Activated naive CD8-positive, alpha-beta T cell treated with anti-CD3 and anti-CD28 coated beads, Interleukin-2, amount 50 U/mL, for 24 hours (primary cell): ENCODE data around the gene GAL3ST2.
A peak's percentile ranks its signal among the peaks of the same experiment; 100 is the strongest.
"Not testable (repeated sequence)": the region's sequence is repeated elsewhere in the genome, so short reads cannot be mapped to it uniquely, and the experiment has no call there.

ENCODE experiments used
- ATAC-seq: fragments of 150-1000 bp; cut with Tn5 transposase; one replicate; pipeline ENCODE4 v1.10.0; 2021
- DNase-seq: peaks from one replicate; pipeline ENCODE4 v3.0.0; 2021
- H3K27ac Mint-ChIP-seq: one replicate; pipeline ENCODE4 v1.8.0; 2021; ENCODE audit warnings: mild to moderate bottlenecking, mixed read lengths
- H3K27me3 Mint-ChIP-seq: one replicate; pipeline ENCODE4 v1.8.0; 2021; ENCODE audit warnings: mixed read lengths
- H3K36me3 Mint-ChIP-seq: one replicate; pipeline ENCODE4 v1.8.0; 2021; ENCODE audit warnings: low read depth, mixed read lengths
- H3K4me1 Mint-ChIP-seq: one replicate; pipeline ENCODE4 v1.8.0; 2021; ENCODE audit warnings: mixed read lengths
- H3K4me3 Mint-ChIP-seq: one replicate; pipeline ENCODE4 v1.8.0; 2021; ENCODE audit warnings: mild to moderate bottlenecking, moderate library complexity, mixed read lengths
- H3K9me3 Mint-ChIP-seq: one replicate; pipeline ENCODE4 v1.8.0; 2021; ENCODE audit warnings: mixed read lengths

Gene GAL3ST2

GRCh38 chr2:241788135-241788534 is 11.5 kb downstream of the GAL3ST2 start:
- Mint-ChIP-seq H3K36me3 (peaks cover 18% of the 10 kb centered on the region), H3K4me3 (peak overlapping the region; percentile 24), H3K9me3 (peaks cover 38% of the 10 kb centered on the region), H3K27ac (peak overlapping the region; percentile 82), H3K4me1 (peaks cover 39% of the 10 kb centered on the region), H3K27me3 (peaks cover 7% of the 10 kb centered on the region)
- DNase-seq (peak; percentile 0), ATAC-seq (no peak)

DNA sequence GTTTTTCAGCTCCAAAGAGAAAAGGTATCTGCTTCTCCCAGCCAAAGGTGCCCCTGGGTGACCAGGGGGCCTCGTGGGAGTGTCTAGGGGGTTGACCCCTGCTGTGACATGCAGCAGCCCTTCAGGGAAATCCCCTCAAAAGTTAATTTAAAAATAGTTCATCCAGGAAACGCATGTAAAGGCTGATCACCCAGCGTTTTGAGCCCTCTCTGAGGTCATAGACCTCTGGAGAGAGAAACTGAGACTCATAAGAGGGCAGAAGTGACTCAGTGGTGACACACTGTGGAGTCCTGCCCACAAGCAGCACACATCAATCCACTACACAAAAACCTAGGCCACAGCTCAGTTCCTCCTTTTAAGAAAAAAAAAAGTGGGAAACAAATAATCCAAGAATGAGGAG is 11.9 kb downstream of the GAL3ST2 start:
- H3K4me3 Mint-ChIP-seq = peak overlapping the region; percentile 24
- peak overlapping the region; percentile 82 for H3K27ac Mint-ChIP-seq
- peak; percentile 98 for ATAC-seq
- peaks cover 39% of the 10 kb centered on the region for H3K4me1 Mint-ChIP-seq
- peaks cover 7% of the 10 kb centered on the region for H3K27me3 Mint-ChIP-seq
- peak; percentile 59 for DNase-seq
- H3K36me3 Mint-ChIP-seq = peaks cover 18% of the 10 kb centered on the region
- peaks cover 38% of the 10 kb centered on the region for H3K9me3 Mint-ChIP-seq

GRCh38 chr2:241791385-241791784 is 14.8 kb downstream of the GAL3ST2 start:
- H3K4me1 Mint-ChIP-seq = peaks cover 39% of the 10 kb centered on the region
- peaks cover 18% of the 10 kb centered on the region for H3K36me3 Mint-ChIP-seq
- peaks cover 37% of the 10 kb centered on the region for H3K9me3 Mint-ChIP-seq
- H3K27me3 Mint-ChIP-seq, ATAC-seq, DNase-seq, H3K4me3 Mint-ChIP-seq, H3K27ac Mint-ChIP-seq: not testable (repeated sequence)

DNA sequence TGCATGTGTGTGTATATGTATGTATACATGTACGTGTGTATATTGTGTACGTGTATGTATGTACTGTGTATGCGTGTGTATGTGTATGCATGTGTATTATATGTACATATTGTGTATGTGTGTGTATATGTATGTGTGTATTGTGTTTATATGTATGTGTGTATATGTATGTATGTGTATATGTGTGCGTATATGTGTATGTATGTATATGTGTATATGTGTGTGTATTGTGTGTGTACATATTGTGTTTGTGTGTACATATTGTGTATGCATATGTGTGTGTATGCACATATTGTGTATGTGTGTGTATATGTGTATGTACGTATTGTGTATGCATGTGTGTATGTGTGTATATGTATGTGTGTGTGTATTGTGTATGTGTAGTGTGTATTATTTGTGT is 16.8 kb downstream of the GAL3ST2 start:
- DNase-seq = no peak
- Mint-ChIP-seq H3K27ac (no peak overlapping the region), H3K36me3 (peaks cover 16% of the 10 kb centered on the region), H3K4me3 (no peak overlapping the region), H3K4me1 (peaks cover 21% of the 10 kb centered on the region), H3K27me3 (peaks cover 7% of the 10 kb centered on the region), H3K9me3 (peaks cover 24% of the 10 kb centered on the region)
- ATAC-seq = no peak

DNA sequence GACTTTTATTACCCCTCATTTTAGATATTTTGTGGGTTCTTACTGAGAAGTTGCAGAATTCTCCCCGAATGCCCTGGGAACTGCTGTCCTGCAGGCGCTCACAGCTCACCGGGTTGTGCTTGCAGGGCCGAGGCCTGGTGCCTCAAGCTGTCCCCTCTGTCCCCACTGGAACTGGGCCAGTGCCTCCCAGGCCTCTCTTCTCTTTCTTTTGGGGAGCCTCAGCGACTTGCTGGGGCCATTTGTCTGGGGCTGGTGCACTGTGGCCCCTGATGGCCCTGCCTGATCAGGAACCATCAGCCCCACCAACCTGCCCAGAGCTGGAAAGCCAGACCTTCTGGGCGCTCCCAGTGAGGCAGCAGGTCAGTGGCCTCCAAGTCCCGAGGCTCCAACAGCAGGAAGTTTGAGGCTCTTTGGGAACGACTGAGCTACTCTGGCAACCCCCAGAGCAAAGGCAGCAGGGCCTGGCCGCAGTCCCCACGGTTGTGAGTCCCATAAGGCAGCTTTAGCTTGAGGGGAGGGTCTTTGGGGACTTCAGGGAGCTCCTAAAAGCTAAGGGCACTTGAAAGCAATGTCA is 17.7 kb downstream of the GAL3ST2 start:
- Mint-ChIP-seq H3K27me3 (peaks cover 7% of the 10 kb centered on the region), H3K36me3 (peaks cover 10% of the 10 kb centered on the region), H3K4me3 (no peak overlapping the region), H3K4me1 (peaks cover 11% of the 10 kb centered on the region), H3K9me3 (peaks cover 16% of the 10 kb centered on the region), H3K27ac (no peak overlapping the region)
- ATAC-seq (no peak), DNase-seq (no peak)

DNA sequence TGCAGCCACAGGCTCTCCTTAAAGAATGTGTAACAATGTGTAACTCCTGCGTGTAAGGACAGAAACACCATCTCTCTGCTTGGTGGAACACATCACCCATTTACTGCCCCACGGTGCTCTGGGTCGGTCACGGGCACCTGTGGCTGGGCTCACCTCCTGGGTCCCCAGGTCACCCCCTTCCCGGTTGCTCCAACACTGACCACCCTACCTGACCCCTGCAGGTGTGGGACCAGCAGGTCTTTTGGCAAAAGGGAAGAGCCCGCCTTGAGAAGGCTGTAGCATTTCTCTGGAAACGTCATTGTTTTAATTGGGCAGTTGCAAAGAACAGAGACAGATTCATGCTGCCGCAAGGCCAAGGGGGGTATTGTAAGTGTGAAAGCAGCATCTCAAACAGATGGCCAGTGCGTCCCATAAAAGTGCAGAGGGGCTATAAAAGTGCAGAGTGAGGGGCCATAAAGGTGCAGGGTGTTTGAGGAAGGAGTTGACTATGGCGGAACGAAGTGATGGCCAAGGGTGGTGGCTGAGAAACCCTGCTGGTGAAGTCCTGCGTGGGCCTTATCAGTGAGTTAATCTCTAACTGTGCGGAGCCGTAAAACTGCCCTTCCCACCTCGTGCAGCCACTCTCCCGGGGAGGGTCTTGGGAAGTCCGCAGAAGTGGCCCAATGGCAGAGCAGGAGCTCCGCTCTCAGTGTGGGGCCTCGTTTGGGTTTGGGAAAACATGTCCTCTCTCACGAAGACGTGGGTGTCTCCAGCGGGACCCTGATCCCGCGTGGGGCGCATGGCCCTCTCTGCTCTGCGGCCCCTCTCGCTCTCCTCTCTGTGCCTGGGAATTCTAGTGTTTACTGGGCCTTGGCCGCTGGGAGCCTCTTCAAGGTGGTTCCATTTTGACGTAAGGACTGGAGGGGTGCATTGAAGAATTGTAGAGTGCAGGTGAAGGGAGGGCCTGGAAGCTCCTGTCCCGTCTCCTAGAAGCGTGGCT is 18.7 kb downstream of the GAL3ST2 start:
- peaks cover 6% of the 10 kb centered on the region for H3K36me3 Mint-ChIP-seq
- H3K27me3 Mint-ChIP-seq = peaks cover 7% of the 10 kb centered on the region
- no peak overlapping the region for H3K4me3 Mint-ChIP-seq
- H3K27ac Mint-ChIP-seq = no peak overlapping the region
- H3K4me1 Mint-ChIP-seq = peaks cover 4% of the 10 kb centered on the region
- ATAC-seq (no peak), DNase-seq (no peak)
- peaks cover 9% of the 10 kb centered on the region for H3K9me3 Mint-ChIP-seq

DNA sequence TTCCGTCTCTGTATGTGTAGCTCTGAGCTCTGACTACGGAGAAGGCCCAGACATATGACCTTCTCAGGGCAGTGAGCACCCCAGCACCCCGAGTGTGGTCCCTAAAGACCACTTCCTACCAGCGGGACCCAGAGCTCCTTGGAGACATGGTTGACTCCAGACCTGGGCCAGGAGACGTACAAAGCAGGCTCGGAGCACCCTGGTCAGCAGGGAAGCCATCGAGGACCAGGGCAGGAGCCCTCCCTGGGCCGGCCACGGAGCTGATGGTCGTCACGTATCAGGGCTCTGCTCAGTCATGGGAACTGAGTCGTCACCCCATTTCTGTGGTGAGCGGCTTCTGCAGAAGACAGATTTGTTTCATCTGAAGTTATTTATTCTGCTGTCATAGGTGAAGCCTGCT is 19.6 kb downstream of the GAL3ST2 start:
- H3K9me3 Mint-ChIP-seq = peaks cover under 1% of the 10 kb centered on the region
- ATAC-seq = no peak
- H3K36me3 Mint-ChIP-seq = no peaks in the 10 kb centered on the region
- no peak for DNase-seq
- H3K4me1 Mint-ChIP-seq = no peaks in the 10 kb centered on the region
- H3K4me3 Mint-ChIP-seq = no peak overlapping the region
- no peaks in the 10 kb centered on the region for H3K27me3 Mint-ChIP-seq
- H3K27ac Mint-ChIP-seq = no peak overlapping the region

DNA sequence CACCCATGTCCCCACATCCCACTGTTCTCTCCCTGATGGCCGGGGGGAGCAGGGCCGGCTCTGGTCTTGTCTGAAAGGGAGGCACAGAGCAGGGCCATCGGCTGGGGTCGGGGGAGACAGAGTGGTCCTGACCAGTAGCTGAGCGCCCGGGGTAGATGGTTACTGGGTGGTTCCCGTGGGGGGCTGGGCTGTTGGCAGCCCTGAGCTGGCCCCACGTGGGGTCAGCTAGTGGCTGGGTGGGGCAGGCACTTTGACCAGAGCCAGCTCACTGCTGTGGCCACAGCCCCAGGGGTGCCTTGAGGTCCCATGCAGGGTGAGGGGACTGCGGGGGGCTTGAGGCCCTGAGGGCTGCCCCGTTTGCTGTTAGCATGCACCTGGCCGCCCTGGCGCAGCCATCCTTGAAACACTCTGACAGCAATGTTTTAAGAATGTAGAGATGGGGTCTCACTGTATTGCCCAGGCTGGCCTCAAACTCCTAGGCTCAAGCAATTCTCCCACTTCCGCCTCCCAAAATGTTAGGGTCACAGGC is 20.1 kb downstream of the GAL3ST2 start:
- H3K36me3 Mint-ChIP-seq = no peaks in the 10 kb centered on the region
- H3K27ac Mint-ChIP-seq = no peak overlapping the region
- H3K9me3 Mint-ChIP-seq = no peaks in the 10 kb centered on the region
- no peak for ATAC-seq
- H3K4me1 Mint-ChIP-seq = no peaks in the 10 kb centered on the region
- no peak for DNase-seq
- H3K27me3 Mint-ChIP-seq = no peaks in the 10 kb centered on the region
- no peak overlapping the region for H3K4me3 Mint-ChIP-seq

GRCh38 chr2:241797441-241798080 is 20.9 kb downstream of the GAL3ST2 start:
- no peak for DNase-seq
- Mint-ChIP-seq H3K27ac (no peak overlapping the region), H3K27me3 (no peaks in the 10 kb centered on the region), H3K4me1 (no peaks in the 10 kb centered on the region), H3K4me3 (no peak overlapping the region), H3K36me3 (no peaks in the 10 kb centered on the region), H3K9me3 (no peaks in the 10 kb centered on the region)
- ATAC-seq = no peak

GRCh38 chr2:241798081-241798630 is 21.5 kb downstream of the GAL3ST2 start:
- ATAC-seq (no peak), DNase-seq (no peak)
- Mint-ChIP-seq H3K27me3 (no peaks in the 10 kb centered on the region), H3K4me3 (no peak overlapping the region), H3K9me3 (no peaks in the 10 kb centered on the region), H3K4me1 (no peaks in the 10 kb centered on the region), H3K36me3 (no peaks in the 10 kb centered on the region), H3K27ac (no peak overlapping the region)

DNA sequence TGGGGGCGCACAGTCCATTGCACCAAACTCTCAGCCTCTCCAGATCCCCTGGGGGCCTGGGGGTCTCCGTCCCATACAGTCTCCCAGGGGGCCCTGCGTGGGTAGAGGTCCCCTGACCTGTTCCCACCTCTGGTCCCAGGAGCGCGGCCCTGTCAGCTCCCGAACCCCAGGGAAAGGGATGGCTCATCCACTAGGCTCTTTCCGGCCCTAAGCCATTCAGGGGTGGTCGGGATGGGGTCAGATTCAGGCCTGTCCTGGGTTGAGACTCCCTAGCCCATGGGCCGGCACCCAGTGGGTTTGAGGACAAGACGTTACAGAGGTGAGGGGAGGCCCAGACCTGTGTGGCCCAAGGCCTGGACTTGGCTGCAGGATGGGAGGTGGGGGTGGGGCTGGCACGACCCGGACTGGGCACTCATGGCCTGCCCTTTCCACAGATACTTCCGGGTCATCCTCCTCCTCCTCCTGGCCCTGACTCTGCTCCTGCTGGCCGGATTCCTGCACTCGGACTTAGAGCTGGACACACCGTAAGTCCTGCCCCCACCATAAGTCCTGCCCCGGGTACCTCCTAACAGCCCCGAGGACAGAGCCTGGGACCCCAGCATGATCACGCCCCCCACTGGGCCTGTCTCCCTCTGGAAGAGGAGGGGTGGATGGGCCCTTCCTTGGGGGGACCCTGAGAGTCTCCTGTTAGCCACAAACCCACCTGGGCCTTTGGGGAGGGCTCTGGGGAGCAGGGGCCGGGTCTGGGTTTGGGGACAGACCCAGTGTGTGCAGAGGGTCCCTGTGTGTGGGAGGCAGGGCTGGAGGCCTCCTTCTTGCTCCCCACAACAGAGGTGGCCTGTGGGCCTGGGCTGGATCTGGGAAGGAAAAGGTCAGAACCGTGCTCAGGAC is 22.3 kb downstream of the GAL3ST2 start:
- no peak overlapping the region for H3K4me3 Mint-ChIP-seq
- ATAC-seq (no peak), DNase-seq (no peak)
- H3K9me3 Mint-ChIP-seq = no peaks in the 10 kb centered on the region
- H3K27ac Mint-ChIP-seq = no peak overlapping the region
- peaks cover 2% of the 10 kb centered on the region for H3K27me3 Mint-ChIP-seq
- H3K4me1 Mint-ChIP-seq = peaks cover 3% of the 10 kb centered on the region
- no peaks in the 10 kb centered on the region for H3K36me3 Mint-ChIP-seq

- DNase-seq = no peak
- H3K27ac Mint-ChIP-seq = no peak overlapping the region
- H3K27me3 Mint-ChIP-seq = peaks cover 3% of the 10 kb centered on the region
- ATAC-seq = no peak
- peaks cover 6% of the 10 kb centered on the region for H3K4me1 Mint-ChIP-seq
- no peaks in the 10 kb centered on the region for H3K9me3 Mint-ChIP-seq
- no peak overlapping the region for H3K4me3 Mint-ChIP-seq
- no peaks in the 10 kb centered on the region for H3K36me3 Mint-ChIP-seq
These were observed 23.0 kb downstream of the GAL3ST2 start for GRCh38 chr2:241799522-241800197.

DNA sequence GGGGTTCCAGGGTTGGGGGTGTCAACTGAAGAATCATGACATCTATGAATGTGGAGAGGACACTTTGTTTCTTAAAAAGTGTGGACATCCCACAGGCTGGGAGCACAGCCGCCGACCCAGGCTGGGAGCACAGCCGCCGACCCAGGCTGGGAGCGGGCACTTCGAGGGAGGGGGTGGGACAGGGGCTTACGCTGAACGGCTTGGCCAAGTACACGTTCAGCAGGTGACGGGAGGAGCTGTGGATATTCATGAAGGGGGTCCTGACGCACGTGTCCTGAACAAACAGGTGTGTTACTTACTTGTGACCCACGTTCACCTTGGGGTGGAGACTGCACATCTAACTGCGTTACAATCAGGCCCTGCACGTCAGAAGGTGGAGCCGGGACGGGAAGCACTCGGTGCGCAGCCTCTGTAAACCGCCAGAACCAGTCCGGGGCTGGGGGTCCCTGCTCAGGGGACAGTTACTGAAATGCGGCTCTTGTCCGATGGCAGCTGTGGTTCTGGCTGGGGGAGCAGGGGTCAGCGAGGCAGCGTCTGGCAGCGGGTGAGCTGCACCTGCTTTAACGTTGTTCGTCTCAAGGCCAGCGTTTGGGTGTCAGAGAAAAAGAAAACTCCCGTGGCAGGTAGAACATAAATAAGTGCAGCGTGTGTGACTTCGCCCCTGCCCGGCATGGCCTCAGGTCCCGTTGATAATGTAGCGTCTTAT is 23.7 kb downstream of the GAL3ST2 start:
- DNase-seq, H3K4me3 Mint-ChIP-seq, ATAC-seq, H3K4me1 Mint-ChIP-seq, H3K27me3 Mint-ChIP-seq, H3K27ac Mint-ChIP-seq, H3K9me3 Mint-ChIP-seq, H3K36me3 Mint-ChIP-seq: not testable (repeated sequence)
